Myocyte (in vitro differentiated cells): ENCODE results near the gene FBXL7. TPM values are rescaled to one million over a fixed set of nuclear protein-coding genes. Genes with fewer than 3 reads are reported as not detected.

Experiments
- DNase-seq: peaks from one replicate; pipeline ENCODE4 v3.0.0-alpha.2; 2012; ENCODE audit warnings: low read depth
- total RNA-seq: library from RNA; depleted of rRNA; stranded (reverse); fragments of >200 nt; gene quantifications from 2 replicates; pipeline ENCODE4 v1.2.3, GENCODE V29; 2014

FBXL7 gene
- total RNA-seq, 1 donor from 2014 or later, result 11.2 TPM

DNA sequence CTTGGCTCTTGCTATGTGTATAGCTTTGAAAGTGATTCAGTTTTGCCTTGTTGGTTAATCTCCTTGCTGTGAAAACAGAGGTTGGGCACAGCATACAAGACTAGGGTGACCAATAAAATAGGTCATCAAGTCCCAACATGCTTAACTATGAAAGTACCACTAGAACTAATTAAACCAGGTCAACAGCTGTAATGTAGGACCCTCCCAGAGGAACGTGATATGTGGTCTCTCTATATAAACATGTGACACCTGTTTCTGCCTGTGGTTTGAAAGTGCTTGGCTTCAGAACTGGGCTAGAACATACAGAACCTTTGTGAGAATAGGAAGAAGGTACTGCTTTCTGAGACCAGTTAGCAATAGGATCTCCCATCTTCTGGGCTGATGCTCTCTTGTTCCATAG lies 297.1 kb downstream of the FBXL7 start:
- DNase-seq, result peak; percentile 55

DNA sequence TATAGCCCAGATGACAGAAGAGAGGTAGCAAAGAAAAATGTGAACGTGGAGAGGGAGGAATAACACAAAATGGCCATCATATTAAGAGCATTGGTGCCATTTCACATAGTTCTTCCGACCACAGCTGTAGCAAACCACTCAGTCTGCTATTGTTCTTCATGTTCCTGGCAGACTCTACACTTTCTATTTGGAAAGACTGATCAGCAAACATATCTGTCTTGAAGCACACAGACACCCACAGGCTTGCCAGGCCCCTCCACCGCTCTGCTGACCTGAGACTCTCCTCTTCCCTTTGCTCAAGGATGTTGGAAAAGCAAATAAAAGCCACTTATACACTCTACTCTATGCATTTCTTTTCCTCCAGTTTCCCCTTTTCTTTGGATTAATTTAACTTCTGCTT lies 298.0 kb downstream of the FBXL7 start:
- peak; percentile 60 for DNase-seq

DNA sequence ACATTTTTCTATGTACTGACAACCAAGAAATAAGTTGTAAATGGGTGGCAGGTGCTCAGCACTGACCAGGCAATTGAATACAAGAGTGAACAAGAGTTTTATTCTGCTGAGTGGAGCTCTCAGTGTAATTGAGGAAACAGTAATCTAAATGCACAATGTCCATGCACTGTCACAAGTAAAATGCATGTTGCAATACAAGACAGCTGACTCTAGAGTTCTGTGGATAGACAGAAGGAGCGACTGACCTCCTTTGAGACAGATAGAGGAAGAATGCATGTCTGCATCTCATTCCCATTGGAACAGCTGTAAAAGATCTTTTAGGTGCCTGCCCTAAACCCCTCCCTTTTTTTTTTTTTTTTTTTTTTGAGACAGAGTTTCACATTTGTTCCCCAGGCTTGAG lies 299.0 kb downstream of the FBXL7 start:
- DNase-seq, result no peak

DNA sequence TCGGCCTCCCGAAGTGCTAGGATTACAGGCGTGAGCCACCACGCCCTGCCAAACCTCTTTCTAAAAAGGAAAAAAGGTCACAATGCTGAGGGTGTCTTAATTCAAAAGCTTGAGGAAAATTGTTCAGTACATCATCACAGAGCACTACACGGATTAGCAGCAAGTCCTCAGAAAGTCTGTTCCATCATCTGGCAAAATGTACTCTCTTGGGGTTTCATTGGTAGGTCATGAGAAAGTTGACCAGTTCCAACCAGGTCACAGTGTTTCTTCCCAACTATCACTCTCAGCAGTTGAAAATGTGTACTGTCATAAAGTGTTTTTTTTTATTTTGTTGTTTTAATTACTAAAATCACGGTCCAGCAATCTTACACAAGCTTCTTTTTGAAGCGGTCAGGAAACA lies 299.6 kb downstream of the FBXL7 start:
- DNase-seq, result no peak

DNA sequence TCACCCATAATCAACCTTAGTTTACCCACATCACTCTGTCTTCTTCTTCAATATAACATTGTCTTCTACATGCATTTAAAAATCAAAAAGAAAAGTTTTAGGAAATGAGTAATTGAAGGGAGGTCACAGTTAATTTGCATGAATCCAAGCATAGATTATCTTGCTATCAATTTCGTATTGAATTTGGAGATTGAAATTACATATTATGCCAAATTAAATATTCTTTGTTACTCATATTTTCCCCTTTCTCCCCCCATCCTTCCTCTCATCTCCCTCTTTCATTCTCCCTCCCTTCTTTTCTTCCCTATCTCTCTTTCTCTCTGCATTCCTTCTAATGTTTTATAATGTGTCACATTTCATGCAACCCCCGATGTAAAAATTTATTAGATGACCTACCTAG lies 303.3 kb downstream of the FBXL7 start:
- DNase-seq, result no peak

DNA sequence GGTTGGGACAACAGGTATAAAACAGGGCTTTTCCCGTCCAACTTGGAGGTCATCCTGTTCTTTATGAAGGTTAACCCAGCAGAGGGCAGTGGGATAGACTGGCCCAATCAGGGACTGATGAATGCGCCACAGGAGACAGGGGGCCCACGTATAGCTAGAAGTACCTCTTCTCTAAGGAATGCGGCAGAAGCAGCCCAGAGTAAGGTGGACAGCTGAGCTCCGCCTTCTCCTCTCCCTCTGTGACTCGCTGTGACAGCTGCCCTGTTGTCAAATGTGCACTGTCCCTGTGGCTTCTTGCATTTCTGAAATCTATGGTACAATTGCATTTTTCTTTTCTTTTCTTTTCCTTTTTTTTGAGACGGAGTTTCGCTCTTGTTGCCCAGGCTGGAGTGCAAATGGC lies 306.6 kb downstream of the FBXL7 start:
- DNase-seq, result peak; percentile 43

GRCh38 chr5:15807248-15807647 lies 307.3 kb downstream of the FBXL7 start:
- DNase-seq, result no peak

GRCh38 chr5:15807871-15808270 lies 307.9 kb downstream of the FBXL7 start:
- no peak for DNase-seq

DNA sequence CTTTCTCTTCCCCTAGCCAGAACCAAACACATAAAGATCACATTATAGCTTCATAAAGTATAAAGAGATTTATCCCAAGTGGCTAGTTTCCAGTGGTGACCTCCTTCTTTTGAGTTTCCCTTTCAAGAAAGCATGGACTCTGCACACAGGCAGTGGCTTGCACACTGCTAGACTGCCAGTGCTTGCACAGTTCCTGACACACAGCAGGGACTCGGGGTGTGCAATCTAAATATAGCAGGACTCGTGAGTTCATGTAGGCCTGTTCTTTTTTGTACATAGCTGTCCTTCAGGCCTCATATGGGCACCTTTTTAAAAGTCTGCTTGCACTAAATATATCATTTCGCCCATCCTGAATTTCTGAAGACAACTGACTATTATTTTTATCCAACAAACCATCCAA lies 308.6 kb downstream of the FBXL7 start:
- no peak for DNase-seq

- no peak for DNase-seq
Observed at GRCh38 chr5:15819617-15820016, 319.6 kb downstream of the FBXL7 start.

DNA sequence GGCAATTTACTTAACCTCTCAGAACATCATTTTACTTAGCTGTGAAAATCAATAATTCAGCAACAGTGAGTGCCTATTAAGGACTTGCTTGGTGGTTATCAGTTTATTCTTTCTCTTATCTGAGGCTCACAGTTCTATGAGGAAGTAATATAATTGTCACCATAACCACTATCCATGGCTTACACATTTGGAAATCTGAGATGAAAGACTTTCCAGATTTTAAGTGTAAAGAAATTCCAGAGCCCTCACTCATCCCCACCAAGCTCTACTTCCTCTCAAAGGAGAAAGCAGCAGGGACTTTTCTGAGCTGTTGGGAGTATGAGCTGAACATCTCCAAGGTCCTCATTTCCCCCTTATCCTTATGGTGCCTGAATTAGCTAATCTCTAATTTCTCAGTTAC lies 321.5 kb downstream of the FBXL7 start:
- no peak for DNase-seq

- DNase-seq, result no peak
Observed at GRCh38 chr5:15823398-15823797, 323.4 kb downstream of the FBXL7 start.

DNA sequence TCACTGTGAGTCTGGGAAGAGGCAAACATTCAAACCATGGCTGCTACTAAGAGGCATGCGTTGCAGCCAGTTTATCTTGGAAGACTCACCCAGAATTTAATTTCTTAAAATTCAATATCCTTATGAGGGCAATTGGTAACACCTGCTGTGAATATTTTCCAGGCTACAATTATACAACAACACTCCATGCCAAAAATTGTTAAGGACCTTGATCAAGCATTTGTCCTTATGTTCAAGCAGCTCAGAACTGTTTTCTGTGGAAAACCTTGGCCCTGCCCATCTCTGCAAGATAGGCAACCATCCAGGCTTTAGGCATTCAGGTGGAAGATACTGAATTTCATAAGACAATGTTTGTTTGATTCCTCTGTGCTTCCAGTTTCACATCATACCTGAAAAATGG lies 327.8 kb downstream of the FBXL7 start:
- no peak for DNase-seq

- no peak for DNase-seq
Observed at GRCh38 chr5:15831408-15831807, 331.4 kb downstream of the FBXL7 start.

GRCh38 chr5:15833365-15833764 lies 333.4 kb downstream of the FBXL7 start:
- DNase-seq, result no peak

DNA sequence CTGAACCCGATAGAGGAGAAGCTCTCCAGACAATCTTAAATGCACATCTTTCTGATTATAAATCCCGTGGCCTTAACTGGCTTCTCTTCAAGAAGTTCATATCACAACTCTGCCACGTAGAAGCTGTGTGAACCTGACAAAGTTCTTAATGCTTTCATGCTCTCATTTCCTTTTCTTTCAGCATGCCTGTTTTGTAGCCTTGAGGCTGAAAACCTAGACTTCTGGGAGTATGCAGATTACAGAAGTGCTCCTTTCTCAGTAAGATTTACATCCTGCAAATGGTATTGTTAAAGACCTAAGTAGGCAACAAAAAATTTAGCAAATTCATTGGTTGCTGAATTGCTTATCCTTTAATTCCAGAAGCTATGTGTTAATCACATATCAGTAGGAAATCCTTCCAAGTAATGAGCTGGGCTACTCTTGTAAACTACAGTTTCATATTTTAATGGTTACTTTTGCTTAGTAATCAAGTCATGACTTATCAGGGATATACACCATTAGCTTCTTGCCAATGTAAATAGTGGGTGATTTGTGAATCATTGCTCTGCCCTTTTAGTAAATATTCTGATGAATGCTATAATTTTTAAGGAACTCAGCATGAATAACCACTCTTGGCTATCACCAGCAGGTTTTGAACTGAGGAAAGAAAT lies 334.7 kb downstream of the FBXL7 start:
- no peak for DNase-seq

- DNase-seq, result peak; percentile 30
Observed at GRCh38 chr5:15835514-15835913, 335.5 kb downstream of the FBXL7 start.

DNA sequence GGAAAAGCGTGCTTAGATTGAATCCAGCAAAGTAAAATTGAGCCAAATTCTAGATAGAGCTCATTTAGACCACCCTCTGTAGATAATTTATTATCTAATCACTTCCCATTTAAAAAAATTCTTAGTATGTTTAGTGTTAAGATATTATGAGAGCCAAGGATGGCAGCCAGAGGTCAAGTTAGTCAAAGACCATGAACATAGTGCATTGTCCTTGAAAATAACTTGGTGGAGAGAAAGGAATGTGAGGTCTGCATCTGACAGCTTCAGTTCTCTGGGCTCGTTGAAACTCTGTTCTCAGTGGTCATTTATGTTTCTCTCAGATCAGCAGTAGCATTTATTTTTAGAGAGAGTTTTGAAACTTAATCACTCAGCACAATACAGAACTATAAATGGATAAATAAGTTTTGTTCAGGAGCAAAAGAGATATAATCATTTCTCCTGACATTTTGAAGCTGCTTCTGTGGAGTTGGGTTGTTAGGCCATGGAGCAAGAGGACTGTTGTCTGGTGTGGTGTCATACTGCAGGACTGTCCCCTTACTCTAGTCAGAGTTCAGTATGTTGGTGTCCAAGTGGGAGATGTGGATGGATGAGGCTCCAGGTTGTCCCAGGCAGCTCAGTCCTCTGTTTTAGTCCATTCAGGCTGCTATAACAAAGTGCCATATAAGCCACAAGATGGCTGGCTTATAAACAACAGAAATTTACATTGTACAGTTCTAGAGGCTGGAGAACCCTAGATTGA lies 337.7 kb downstream of the FBXL7 start:
- peak; percentile 47 for DNase-seq

DNA sequence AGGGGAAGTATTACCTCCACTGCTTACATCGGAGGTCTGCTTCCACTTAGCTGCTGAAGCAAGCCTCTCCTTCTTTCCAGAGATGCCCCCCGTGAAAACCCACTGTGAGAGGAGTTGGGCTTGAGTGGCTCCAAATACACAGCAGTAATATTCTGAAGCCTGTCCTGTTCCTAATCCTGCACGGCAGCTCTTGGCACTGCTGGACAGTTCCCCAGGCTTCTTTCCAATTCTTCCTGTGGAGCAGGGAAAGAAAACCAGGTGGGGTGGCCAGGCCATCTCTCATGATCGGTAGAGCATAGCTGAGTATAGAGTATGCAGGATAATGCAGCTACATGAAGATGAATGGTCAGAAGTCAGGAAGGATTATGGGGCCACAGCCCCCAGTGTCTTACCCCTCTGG lies 344.3 kb downstream of the FBXL7 start:
- peak; percentile 31 for DNase-seq

DNA sequence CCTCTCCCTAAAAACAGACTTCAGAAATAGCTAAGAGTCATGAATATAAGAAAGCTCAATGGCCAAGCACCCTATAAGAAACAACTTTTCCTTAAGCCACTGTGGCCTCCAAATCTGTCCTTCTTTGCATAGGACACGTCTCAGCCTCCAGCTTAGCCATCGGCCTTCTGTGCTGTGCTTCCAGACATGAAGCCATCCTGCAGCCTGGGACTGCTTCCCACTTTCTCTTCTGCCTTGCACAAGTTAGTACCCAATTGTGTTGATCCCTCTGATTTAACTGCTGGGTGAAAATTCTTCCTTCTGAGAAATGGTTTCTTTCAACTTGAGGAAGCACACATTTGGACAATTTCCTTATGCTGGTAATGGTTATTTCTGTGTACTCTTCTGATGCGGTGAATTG lies 344.9 kb downstream of the FBXL7 start:
- no peak for DNase-seq

DNA sequence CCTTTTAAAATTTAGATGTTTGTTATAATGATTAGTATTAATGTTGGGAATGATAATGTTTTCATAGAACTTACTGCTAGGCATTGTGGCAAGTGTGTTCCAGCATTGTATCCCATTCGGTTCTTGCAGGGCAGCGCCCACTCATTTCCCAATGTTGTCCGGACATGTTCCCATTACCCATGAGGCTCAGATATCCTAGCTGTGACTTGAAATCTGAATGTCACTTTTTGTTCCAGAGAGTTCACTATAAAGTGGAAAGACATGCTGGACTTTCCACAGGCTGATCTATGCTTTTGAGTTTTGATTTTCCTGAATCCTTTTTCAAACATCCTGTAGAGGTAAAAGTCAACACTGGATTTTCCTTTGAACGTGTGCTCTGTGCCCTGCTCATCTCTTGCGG lies 350.6 kb downstream of the FBXL7 start:
- DNase-seq, result no peak

GRCh38 chr5:15850939-15851341 lies 351.0 kb downstream of the FBXL7 start:
- no peak for DNase-seq

GRCh38 chr5:15852217-15852616 lies 352.2 kb downstream of the FBXL7 start:
- no peak for DNase-seq
